Astrocyte (in vitro differentiated cells and primary cell): ENCODE results near the gene P2RX4. TPM values are rescaled to one million over a fixed set of nuclear protein-coding genes. Genes with fewer than 3 reads are reported as not detected.

Experiments
- DNase-seq: peaks from one replicate; pipeline ENCODE4 v3.0.0-alpha.2; 2010; ENCODE audit warnings: low read depth
- FAIRE-seq: peaks from 2 replicates; lab custom pipeline; 2011; peaks lifted over from hg19 to GRCh38; lab: Jason Lieb, UNC
- H2AFZ ChIP-seq: 2 replicates; pipeline ENCODE4 v1.6.0; 2012; ENCODE audit warnings: low read depth, low read length, inconsistent platforms
- H3K27ac ChIP-seq: 2 replicates; pipeline ENCODE4 v1.5.1; 2011; ENCODE audit warnings: low read depth, low read length, inconsistent platforms
- H3K27me3 ChIP-seq: 2 replicates; pipeline ENCODE4 v1.6.0; 2011; ENCODE audit warnings: low read length, inconsistent platforms; ENCODE audit not compliant: insufficient read depth
- H3K36me3 ChIP-seq: 2 replicates; pipeline ENCODE4 v1.5.1; 2011; ENCODE audit warnings: low read length, inconsistent platforms; ENCODE audit not compliant: insufficient read depth
- H3K4me1 ChIP-seq: 2 replicates; pipeline ENCODE4 v1.5.1; 2011; ENCODE audit warnings: low read length, inconsistent platforms; ENCODE audit not compliant: insufficient read depth
- H3K4me2 ChIP-seq: 2 replicates; pipeline ENCODE4 v1.6.0; 2012; ENCODE audit warnings: low read length, inconsistent platforms
- H3K4me3 ChIP-seq: 2 replicates; pipeline ENCODE4 v1.5.1; 2011; ENCODE audit warnings: low read depth, mild to moderate bottlenecking, low read length, inconsistent platforms; ENCODE audit not compliant: insufficient read depth
- H3K79me2 ChIP-seq: 2 replicates; pipeline ENCODE4 v1.6.0; 2012; ENCODE audit warnings: mild to moderate bottlenecking, low read length, inconsistent platforms; ENCODE audit not compliant: insufficient read depth
- H3K9ac ChIP-seq: 2 replicates; pipeline ENCODE4 v1.6.0; 2012; ENCODE audit warnings: mild to moderate bottlenecking, low read length, inconsistent platforms
- H3K9me3 ChIP-seq: 2 replicates; pipeline ENCODE4 v1.5.1; 2012; ENCODE audit warnings: low read depth, mild to moderate bottlenecking, low read length, inconsistent platforms; ENCODE audit not compliant: insufficient read depth
- H4K20me1 ChIP-seq: 2 replicates; pipeline ENCODE4 v1.6.0; 2012; ENCODE audit warnings: low read length, inconsistent platforms; ENCODE audit not compliant: insufficient read depth
- H3K27ac Mint-ChIP-seq: one replicate; pipeline ENCODE4 v1.8.0; 2021; ENCODE audit warnings: mild to moderate bottlenecking, mixed read lengths; ENCODE audit not compliant: unreplicated experiment
- H3K27me3 Mint-ChIP-seq: one replicate; pipeline ENCODE4 v1.8.0; 2021; ENCODE audit warnings: low read depth, mixed read lengths; ENCODE audit not compliant: unreplicated experiment
- H3K36me3 Mint-ChIP-seq: one replicate; pipeline ENCODE4 v1.8.0; 2021; ENCODE audit warnings: low read depth, mixed read lengths; ENCODE audit not compliant: unreplicated experiment
- H3K4me1 Mint-ChIP-seq: one replicate; pipeline ENCODE4 v1.8.0; 2021; ENCODE audit warnings: low read depth, mixed read lengths; ENCODE audit not compliant: unreplicated experiment
- H3K4me3 Mint-ChIP-seq: one replicate; pipeline ENCODE4 v1.8.0; 2021; ENCODE audit warnings: mild to moderate bottlenecking, moderate library complexity, mixed read lengths; ENCODE audit not compliant: unreplicated experiment
- H3K9me3 Mint-ChIP-seq: one replicate; pipeline ENCODE4 v1.8.0; 2021; ENCODE audit warnings: mild to moderate bottlenecking, mixed read lengths; ENCODE audit not compliant: unreplicated experiment
- CTCF ChIP-seq: IDR thresholded peaks from 2 replicates; pipeline ENCODE4 v1.5.1; 2011; ENCODE audit warnings: low read depth, mild to moderate bottlenecking, inconsistent platforms, low read length, moderate library complexity; ENCODE audit not compliant: insufficient read depth
- EZH2 ChIP-seq: IDR thresholded peaks from 2 replicates; pipeline ENCODE4 v1.6.1; 2012; ENCODE audit warnings: mild to moderate bottlenecking, low read length, inconsistent platforms; ENCODE audit not compliant: insufficient read depth
- total RNA-seq: library from RNA; stranded (reverse); gene quantifications from 2 replicates; pipeline ENCODE4 v1.2.1, GENCODE V29; 2021

The P2RX4 gene
- total RNA-seq, 1 donor from 2014 or later, result 13.9 TPM

GRCh38 chr12:121264135-121264534 lies 54.2 kb downstream of the P2RX4 start:
- no peak overlapping the region for H3K9ac ChIP-seq
- peaks cover 13% of the 10 kb centered on the region for H3K36me3 ChIP-seq
- no peaks in the 10 kb centered on the region for H3K4me1 ChIP-seq
- Mint-ChIP-seq H3K36me3 (peaks cover 14% of the 10 kb centered on the region), H3K27ac (no peak overlapping the region), H3K27me3 (no peaks in the 10 kb centered on the region), H3K9me3 (no peaks in the 10 kb centered on the region), H3K4me1 (no peaks in the 10 kb centered on the region), H3K4me3 (no peak overlapping the region)
- H3K9me3 ChIP-seq, result no peaks in the 10 kb centered on the region
- H3K27ac ChIP-seq, result no peak overlapping the region
- no peak overlapping the region for H2AFZ ChIP-seq
- H3K4me2 ChIP-seq, result no peak overlapping the region
- no peak for FAIRE-seq
- no peak for TF ChIP-seq CTCF
- no peak for TF ChIP-seq EZH2
- no peak for DNase-seq
- no peak overlapping the region for H3K4me3 ChIP-seq
- no peaks in the 10 kb centered on the region for H3K27me3 ChIP-seq
- no peaks in the 10 kb centered on the region for H4K20me1 ChIP-seq
- H3K79me2 ChIP-seq, result no peaks in the 10 kb centered on the region

- FAIRE-seq, result no peak
- no peaks in the 10 kb centered on the region for H3K9me3 Mint-ChIP-seq
- H3K36me3 Mint-ChIP-seq, result peaks cover 19% of the 10 kb centered on the region
- TF ChIP-seq EZH2 (no peak), CTCF (no peak)
- no peak overlapping the region for H3K4me3 ChIP-seq
- H3K4me1 ChIP-seq, result no peaks in the 10 kb centered on the region
- H4K20me1 ChIP-seq, result no peaks in the 10 kb centered on the region
- no peaks in the 10 kb centered on the region for H3K27me3 Mint-ChIP-seq
- no peak overlapping the region for H3K4me2 ChIP-seq
- H3K79me2 ChIP-seq, result no peaks in the 10 kb centered on the region
- no peak overlapping the region for H2AFZ ChIP-seq
- H3K27ac ChIP-seq, result no peak overlapping the region
- H3K4me3 Mint-ChIP-seq, result no peak overlapping the region
- no peaks in the 10 kb centered on the region for H3K9me3 ChIP-seq
- no peaks in the 10 kb centered on the region for H3K27me3 ChIP-seq
- H3K4me1 Mint-ChIP-seq, result no peaks in the 10 kb centered on the region
- no peak for DNase-seq
- H3K36me3 ChIP-seq, result peaks cover 16% of the 10 kb centered on the region
- no peak overlapping the region for H3K27ac Mint-ChIP-seq
- H3K9ac ChIP-seq, result no peak overlapping the region
These were observed 55.1 kb downstream of the P2RX4 start for GRCh38 chr12:121264951-121265515.

- Histone ChIP-seq H3K27ac (no peak overlapping the region), H3K79me2 (no peaks in the 10 kb centered on the region), H3K27me3 (no peaks in the 10 kb centered on the region), H3K4me2 (no peak overlapping the region), H4K20me1 (peaks cover 1% of the 10 kb centered on the region), H3K36me3 (peaks cover 12% of the 10 kb centered on the region), H2AFZ (no peak overlapping the region), H3K4me3 (no peak overlapping the region), H3K4me1 (no peaks in the 10 kb centered on the region), H3K9ac (no peak overlapping the region), H3K9me3 (no peaks in the 10 kb centered on the region)
- Mint-ChIP-seq H3K36me3 (peaks cover 23% of the 10 kb centered on the region), H3K27me3 (no peaks in the 10 kb centered on the region), H3K4me1 (no peaks in the 10 kb centered on the region), H3K27ac (no peak overlapping the region), H3K9me3 (no peaks in the 10 kb centered on the region), H3K4me3 (no peak overlapping the region)
- FAIRE-seq, result no peak
- no peak for DNase-seq
- no peak for TF ChIP-seq CTCF
- TF ChIP-seq EZH2, result no peak
These were observed 57.9 kb downstream of the P2RX4 start for GRCh38 chr12:121267822-121268221.
